EH (cell line): ENCODE measurements around the gene PPM1L.

Source experiments
- DNase-seq: peaks from one replicate; pipeline ENCODE4 v3.0.0-alpha.2; 2015; ENCODE audit warnings: low read depth

The PPM1L gene

GRCh38 chr3:161101609-161102008, 345.6 kb downstream of the PPM1L start:
- no peak for DNase-seq

GRCh38 chr3:161103776-161104385, 347.9 kb downstream of the PPM1L start:
- DNase-seq: no peak

GRCh38 chr3:161104561-161105551, 348.8 kb downstream of the PPM1L start, which contains the start of gene B3GALNT1:
B3GALNT1 (minus strand) TSS chr3:161105349; CDS start chr3:161086754, 18,595 bp downstream.
- DNase-seq: peak; percentile 73

GRCh38 chr3:161107311-161107710, 351.3 kb downstream of the PPM1L start:
- DNase-seq: no peak

GRCh38 chr3:161108840-161109239, 352.8 kb downstream of the PPM1L start:
- peak; percentile 38 for DNase-seq

GRCh38 chr3:161117646-161118045, 361.6 kb downstream of the PPM1L start:
- DNase-seq: no peak

- no peak for DNase-seq
Observed at GRCh38 chr3:161126495-161126894, 370.5 kb downstream of the PPM1L start.
